ENCODE data around the gene LEMD1. TPM values are rescaled to one million over a fixed set of nuclear protein-coding genes. Genes with fewer than 3 reads are reported as not detected.

LEMD1 gene
- total RNA-seq, 1 donor from 2014 or later: not detected

DNA sequence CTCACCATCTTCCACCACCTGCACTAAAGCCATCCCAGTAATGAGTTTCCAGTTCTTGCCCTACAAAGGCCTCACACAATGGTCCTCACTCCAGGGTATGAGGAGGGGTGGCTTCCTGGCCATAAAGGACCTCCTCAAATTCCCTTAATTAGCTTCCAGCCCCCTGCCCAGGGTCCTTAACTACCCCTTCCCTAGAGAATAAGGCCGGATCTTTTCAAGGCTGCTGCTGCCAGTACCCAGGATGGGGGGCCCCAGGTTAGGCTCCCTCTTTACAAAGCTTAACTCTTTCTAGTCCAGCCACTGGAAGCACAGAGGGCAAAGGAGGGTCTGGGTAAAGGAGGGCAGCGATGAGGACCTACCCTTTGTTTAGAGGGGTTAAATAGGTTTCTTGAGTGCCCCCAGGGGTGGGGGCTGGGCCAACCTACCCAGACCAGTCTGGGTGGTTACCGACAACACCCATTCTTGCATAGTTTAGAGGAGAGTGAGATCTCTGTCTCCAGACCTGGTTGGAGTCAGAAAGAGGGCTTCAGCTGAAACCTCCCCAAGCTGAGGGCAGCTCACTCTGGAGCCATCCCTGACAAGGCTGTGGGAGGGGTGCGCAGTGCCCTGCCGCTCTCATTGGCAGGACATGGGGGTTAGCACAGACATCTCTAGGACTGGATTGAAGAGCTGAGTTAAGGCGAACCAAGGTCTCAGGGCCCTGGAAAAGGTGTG is 26.8 kb upstream of the LEMD1 start:
- no peak overlapping the region for H3K27ac ChIP-seq
- no peaks in the 10 kb centered on the region for H3K36me3 ChIP-seq
- H3K4me3 ChIP-seq: peak overlapping the region in 1 of 2 donors; percentile 22
- TF ChIP-seq POLR2A (IDR thresholded peaks at IDR 0.05) (no peak), POLR2AphosphoS5 (IDR thresholded peaks at IDR 0.05; ENCODE audit: insufficient read depth in 1 of 2, low read depth in 1 of 2) (no peak)
- TF ChIP-seq, protein P1, sequence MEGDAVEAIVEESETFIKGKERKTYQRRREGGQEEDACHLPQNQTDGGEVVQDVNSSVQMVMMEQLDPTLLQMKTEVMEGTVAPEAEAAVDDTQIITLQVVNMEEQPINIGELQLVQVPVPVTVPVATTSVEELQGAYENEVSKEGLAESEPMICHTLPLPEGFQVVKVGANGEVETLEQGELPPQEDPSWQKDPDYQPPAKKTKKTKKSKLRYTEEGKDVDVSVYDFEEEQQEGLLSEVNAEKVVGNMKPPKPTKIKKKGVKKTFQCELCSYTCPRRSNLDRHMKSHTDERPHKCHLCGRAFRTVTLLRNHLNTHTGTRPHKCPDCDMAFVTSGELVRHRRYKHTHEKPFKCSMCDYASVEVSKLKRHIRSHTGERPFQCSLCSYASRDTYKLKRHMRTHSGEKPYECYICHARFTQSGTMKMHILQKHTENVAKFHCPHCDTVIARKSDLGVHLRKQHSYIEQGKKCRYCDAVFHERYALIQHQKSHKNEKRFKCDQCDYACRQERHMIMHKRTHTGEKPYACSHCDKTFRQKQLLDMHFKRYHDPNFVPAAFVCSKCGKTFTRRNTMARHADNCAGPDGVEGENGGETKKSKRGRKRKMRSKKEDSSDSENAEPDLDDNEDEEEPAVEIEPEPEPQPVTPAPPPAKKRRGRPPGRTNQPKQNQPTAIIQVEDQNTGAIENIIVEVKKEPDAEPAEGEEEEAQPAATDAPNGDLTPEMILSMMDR (IDR thresholded peaks at IDR 0.05): no peak
- H3K9me3 ChIP-seq: no peaks in the 10 kb centered on the region
- peaks cover 13% of the 10 kb centered on the region for H3K4me1 ChIP-seq
- no peaks in the 10 kb centered on the region for H3K27me3 ChIP-seq
- intact Hi-C loops (cut with DNase I): no loop called here
- no peak for DNase-seq (ENCODE audit: extremely low spot score in 2 of 2)

DNA sequence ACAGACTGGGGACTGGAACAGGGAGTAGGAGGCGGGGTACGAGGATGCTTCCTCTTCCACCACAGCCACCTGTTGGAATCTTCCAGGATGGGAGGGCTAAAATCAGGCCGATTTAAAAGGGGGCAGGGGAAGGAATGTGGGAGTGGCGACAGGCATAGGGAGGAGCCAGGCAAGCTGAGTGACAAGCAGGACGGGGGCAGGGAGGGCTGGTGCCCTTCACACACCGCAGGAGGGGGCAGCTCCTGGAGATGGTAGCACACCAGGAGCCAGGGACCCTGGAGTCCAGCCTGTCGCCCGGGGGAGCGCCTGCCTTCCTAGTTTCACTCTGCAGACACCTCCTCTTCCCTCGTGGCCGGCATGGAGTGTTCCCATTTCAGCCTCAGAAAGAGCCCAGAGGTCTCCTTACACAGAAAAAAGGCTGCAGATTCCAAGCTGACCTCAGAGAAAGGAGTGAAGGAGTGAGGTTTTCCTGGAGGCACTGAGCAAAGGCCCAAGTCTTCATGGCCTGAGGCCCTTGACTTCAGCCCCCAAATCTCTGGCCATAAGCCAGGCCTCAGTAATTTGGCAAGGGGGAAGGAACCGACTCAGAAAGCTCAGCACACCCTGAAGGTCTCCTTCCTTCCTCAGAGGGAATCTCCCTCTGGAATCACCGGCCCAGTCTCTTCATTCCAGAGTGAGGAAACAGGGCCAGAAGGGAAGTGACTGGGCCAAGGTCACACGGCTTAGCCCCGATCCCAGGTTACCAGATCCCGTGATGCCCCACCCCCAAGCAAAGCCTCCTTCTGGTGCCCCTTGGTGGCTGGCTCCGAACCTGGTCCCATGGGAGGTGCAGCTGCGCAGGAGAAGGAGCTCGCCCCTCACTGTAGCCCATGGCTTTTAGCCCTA is 25.8 kb upstream of the LEMD1 start:
- no peak for TF ChIP-seq POLR2AphosphoS5 (IDR thresholded peaks at IDR 0.05; ENCODE audit: insufficient read depth in 1 of 2, low read depth in 1 of 2)
- no peak for TF ChIP-seq POLR2A (IDR thresholded peaks at IDR 0.05)
- TF ChIP-seq, protein P1 (IDR thresholded peaks at IDR 0.05): no peak
- Histone ChIP-seq H3K4me3 (no peak overlapping the region), H3K4me1 (peaks cover 13% of the 10 kb centered on the region), H3K27me3 (no peaks in the 10 kb centered on the region), H3K36me3 (no peaks in the 10 kb centered on the region), H3K27ac (no peak overlapping the region), H3K9me3 (no peaks in the 10 kb centered on the region)
- intact Hi-C loops (cut with DNase I): no loop called here
- DNase-seq (ENCODE audit: extremely low spot score in 2 of 2): no peak

DNA sequence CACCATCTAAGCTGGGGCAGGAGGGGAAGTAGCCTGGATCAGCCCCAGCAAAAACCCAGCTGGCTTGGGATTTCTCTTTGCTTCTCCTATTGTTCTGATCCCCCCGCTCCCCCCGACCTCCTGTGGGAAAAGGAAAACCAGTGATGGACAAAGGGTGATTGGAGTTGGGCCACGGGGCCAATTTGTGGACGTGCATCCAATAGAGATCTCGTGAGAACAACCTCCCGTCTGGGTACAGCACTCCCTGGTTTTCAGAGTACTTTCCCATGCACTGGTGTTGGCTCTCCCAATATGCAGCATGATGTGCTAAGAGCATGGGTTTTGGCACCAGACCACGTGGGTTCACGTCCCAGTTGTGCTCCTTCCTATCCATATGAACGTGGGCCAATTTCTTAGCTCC is 25.0 kb upstream of the LEMD1 start:
- H3K4me1 ChIP-seq: peaks cover 14% of the 10 kb centered on the region
- H3K9me3 ChIP-seq: no peaks in the 10 kb centered on the region
- H3K4me3 ChIP-seq: no peak overlapping the region
- no peaks in the 10 kb centered on the region for H3K27me3 ChIP-seq
- H3K27ac ChIP-seq: no peak overlapping the region
- no peak for DNase-seq (ENCODE audit: extremely low spot score in 2 of 2)
- intact Hi-C loops (cut with DNase I): no loop called here
- no peaks in the 10 kb centered on the region for H3K36me3 ChIP-seq
- TF ChIP-seq POLR2AphosphoS5 (IDR thresholded peaks at IDR 0.05; ENCODE audit: insufficient read depth in 1 of 2, low read depth in 1 of 2): no peak

GRCh38 chr1:205445646-205445935 is 23.7 kb upstream of the LEMD1 start:
- intact Hi-C loops (cut with DNase I): no loop called here
- Histone ChIP-seq H3K9me3 (no peaks in the 10 kb centered on the region), H3K36me3 (no peaks in the 10 kb centered on the region), H3K27me3 (no peaks in the 10 kb centered on the region), H3K27ac (no peak overlapping the region), H3K4me1 (peaks cover 26% of the 10 kb centered on the region), H3K4me3 (no peak overlapping the region)
- no peak for TF ChIP-seq POLR2A (IDR thresholded peaks at IDR 0.05)
- no peak for TF ChIP-seq POLR2AphosphoS5 (IDR thresholded peaks at IDR 0.05; ENCODE audit: insufficient read depth in 1 of 2, low read depth in 1 of 2)
- TF ChIP-seq, protein P1 (IDR thresholded peaks at IDR 0.05): no peak
- no peak for DNase-seq (ENCODE audit: extremely low spot score in 2 of 2)

GRCh38 chr1:205444931-205445645 is 23.2 kb upstream of the LEMD1 start:
- Histone ChIP-seq H3K27ac (no peak overlapping the region), H3K4me1 (peaks cover 29% of the 10 kb centered on the region), H3K4me3 (peak overlapping the region in 1 of 2 donors; percentile 25), H3K9me3 (no peaks in the 10 kb centered on the region), H3K27me3 (no peaks in the 10 kb centered on the region), H3K36me3 (no peaks in the 10 kb centered on the region)
- no peak for DNase-seq (ENCODE audit: extremely low spot score in 2 of 2)
- TF ChIP-seq POLR2A (IDR thresholded peaks at IDR 0.05): no peak
- no peak for TF ChIP-seq POLR2AphosphoS5 (IDR thresholded peaks at IDR 0.05; ENCODE audit: insufficient read depth in 1 of 2, low read depth in 1 of 2)
- TF ChIP-seq, protein P1 (IDR thresholded peaks at IDR 0.05): no peak
- intact Hi-C loops (cut with DNase I): no loop called here

All from vagina (tissue), 2 donors.